GM12878 (cell line): ENCODE data around the gene FRMPD2. TPM values are rescaled to one million over a fixed set of nuclear protein-coding genes. Genes with fewer than 3 reads are reported as not detected.
"Not testable (repeated sequence)": the region's sequence is repeated elsewhere in the genome, so short reads cannot be mapped to it uniquely, and the experiment has no call there.

Experiments used
- ATAC-seq: fragments of 200-7000 bp; cut with Tn5 transposase; 3 replicates; pipeline ENCODE4 v1.9.1; 2020; ENCODE audit warnings: mild to moderate bottlenecking, moderate library complexity
- BruUV-seq: library from RNA; stranded (reverse); fragments of 400-500 nt; replicated peaks from 2 replicates; lab custom pipeline; 2021; lab: Mats Ljungman, UMichigan
- CTCF ChIA-PET: fragments of 300-600 bp; sonication (Branson Sonifier 250); formaldehyde crosslinking; extraction: SDS; loops from one replicate; lab custom pipeline; 2021; ENCODE audit warnings: inconsistent platforms; lab: Yijun Ruan, JAX
- POLR2A ChIA-PET: fragments of 350-600 bp; formaldehyde crosslinking; extraction: SDS; loops from one replicate; lab custom pipeline; 2021; ENCODE audit warnings: inconsistent platforms; lab: Charles Lee
- RAD21 ChIA-PET: fragments of 300-600 bp; sonication (Branson Sonifier 250); formaldehyde crosslinking; loops from one replicate; lab custom pipeline; 2023; ENCODE audit warnings: antibody characterized with exemption; ENCODE audit not compliant: unreplicated experiment; lab: Charles Lee
- SMC1A ChIA-PET: fragments of 300-600 bp; sonication (Branson Sonifier 250); formaldehyde crosslinking; loops from one replicate; lab custom pipeline; 2023; ENCODE audit not compliant: unreplicated experiment, uncharacterized antibody; lab: Charles Lee
- DNase-seq: peaks from one replicate; pipeline ENCODE4 v3.0.0-alpha.2; 2011; ENCODE audit warnings: low read depth, low spot score
- FAIRE-seq: peaks from 3 replicates; lab custom pipeline; 2011; peaks lifted over from hg19 to GRCh38; lab: Jason Lieb, UNC
- H2AFZ ChIP-seq: 2 replicates; pipeline ENCODE4 v1.6.0; 2011; ENCODE audit warnings: low read depth, low read length, control low read depth; ENCODE audit not compliant: control insufficient read depth
- H3K27ac ChIP-seq: 2 replicates; pipeline ENCODE4 v1.5.1; 2011; ENCODE audit warnings: control low read depth; ENCODE audit not compliant: control insufficient read depth, insufficient read depth
- H3K27me3 ChIP-seq, 2 experiments: replicated peaks in 1 of 2; 2 replicates each; pipeline versions ENCODE4 v1.6.0 to v1.6.1; 2011; ENCODE audit warnings: low read length in 1 of 2; ENCODE audit not compliant: control insufficient read depth in 2 of 2, insufficient read depth in 2 of 2
- H3K36me3 ChIP-seq, 2 experiments: 2 replicates each; pipeline ENCODE4 v1.5.1; 2011; ENCODE audit warnings: low read length in 1 of 2; ENCODE audit not compliant: control insufficient read depth in 2 of 2, insufficient read depth in 2 of 2
- H3K4me1 ChIP-seq: 2 replicates; pipeline ENCODE4 v1.6.1; 2011; ENCODE audit warnings: mild to moderate bottlenecking, low read length, moderate library complexity, mixed read lengths; ENCODE audit not compliant: control insufficient read depth, insufficient read depth
- H3K4me2 ChIP-seq: 2 replicates; pipeline ENCODE4 v1.6.0; 2011; ENCODE audit warnings: control low read depth; ENCODE audit not compliant: control insufficient read depth, insufficient read depth
- H3K4me3 ChIP-seq: fragments of 200-600 bp; sonication (generic); 2 replicates; pipeline ENCODE4 v1.5.1; 2016
- H3K79me2 ChIP-seq: 2 replicates; pipeline ENCODE4 v1.6.0; 2011; ENCODE audit warnings: low read length; ENCODE audit not compliant: control insufficient read depth, insufficient read depth
- H3K9ac ChIP-seq: 2 replicates; pipeline ENCODE4 v1.8.0; 2011; ENCODE audit warnings: low read length, control low read depth, mixed read lengths; ENCODE audit not compliant: control insufficient read depth, insufficient read depth
- H3K9me3 ChIP-seq: replicated peaks from 3 replicates; pipeline ENCODE4 v1.5.1; 2011; ENCODE audit warnings: mild to moderate bottlenecking, low read length; ENCODE audit not compliant: control insufficient read depth, insufficient read depth
- H4K20me1 ChIP-seq: 2 replicates; pipeline ENCODE4 v1.6.0; 2011; ENCODE audit not compliant: control insufficient read depth, insufficient read depth
- BCL3 ChIP-seq: IDR thresholded peaks from 2 replicates; pipeline ENCODE4 v1.6.1; 2011; ENCODE audit warnings: borderline replicate concordance, low read depth, mild to moderate bottlenecking, moderate library complexity, low read length; ENCODE audit not compliant: insufficient read depth, poor library complexity, severe bottlenecking
- FOXK2 ChIP-seq: fragments of 450-650 bp; IDR thresholded peaks from 2 replicates; pipeline ENCODE4 v1.6.1; 2017; ENCODE audit warnings: mild to moderate bottlenecking, moderate library complexity
- NFYB ChIP-seq: IDR thresholded peaks from 2 replicates; pipeline ENCODE4 v1.6.1; 2011; ENCODE audit warnings: low read depth, mild to moderate bottlenecking, low read length, improper control_type of control experiment, moderate library complexity; ENCODE audit not compliant: insufficient read depth
- POLR2A ChIP-seq: IDR thresholded peaks from 2 replicates; pipeline ENCODE4 v1.6.1; 2011; ENCODE audit warnings: low read depth, mild to moderate bottlenecking, low read length
- SP1 ChIP-seq: IDR thresholded peaks from one replicate; pipeline ENCODE4 v1.6.1; 2011; ENCODE audit warnings: low read depth, low read length
- SREBF1 ChIP-seq: IDR thresholded peaks from 2 replicates; pipeline ENCODE4 v1.6.1; 2012; ENCODE audit warnings: mild to moderate bottlenecking, low read length
- USF1 ChIP-seq: IDR thresholded peaks from 2 replicates; pipeline ENCODE4 v1.6.1; 2011; ENCODE audit warnings: borderline replicate concordance, low read depth, mild to moderate bottlenecking, moderate library complexity, mixed read lengths, low read length; ENCODE audit not compliant: insufficient read depth; ENCODE audit errors: extremely low read length
- YBX1 ChIP-seq: fragments of 450-650 bp; IDR thresholded peaks from 2 replicates; pipeline ENCODE4 v1.6.1; 2016; ENCODE audit warnings: antibody characterized with exemption
- ZBTB40 ChIP-seq: fragments of 450-650 bp; IDR thresholded peaks from 2 replicates; pipeline ENCODE4 v1.6.1; 2016; ENCODE audit warnings: mild to moderate bottlenecking, moderate library complexity, borderline replicate concordance
- ZNF207 ChIP-seq: fragments of 450-650 bp; IDR thresholded peaks from 2 replicates; pipeline ENCODE4 v1.6.1; 2014; ENCODE audit warnings: antibody characterized with exemption, mild to moderate bottlenecking, borderline replicate concordance
- WGBS: methylation state at CpG from one replicate; pipeline ENCODE4 v1.1.6; 2016; ENCODE audit warnings: low lambda C conversion rate; ENCODE audit not compliant: insufficient replicate concordance, insufficient coverage; ENCODE audit errors: missing lambda C conversion rate; 5-methylcytosine and 5-hydroxymethylcytosine counted together
- in situ Hi-C: fragments of 300-500 bp; cut with MboI; formaldehyde crosslinking; loops from 9 replicates; pipeline ENCODE4 v1.14.3; 2018; ENCODE audit warnings: mixed read lengths
- intact Hi-C: fragments of 100-400 bp; cut with micrococcal nuclease; formaldehyde crosslinking; loops from one replicate; pipeline ENCODE4 v1.14.2; 2022; ENCODE audit not compliant: unreplicated experiment
- polyA plus RNA-seq, 11 experiments: library from polyadenylated mRNA; depleted of rRNA in 4 of 11; unstranded in 6 of 11; stranded (reverse) in 5 of 11; fragments of >200 nt; fragmentation: Nextera tagmentation in 4 of 11; fragmentation: Illumina TruSeq in 1 of 11; extraction: Ambion mirVana in 4 of 11; extraction: Trizol in 1 of 11; gene quantifications; 1 replicate in 1 of 11; 2 replicates in 10 of 11; pipeline versions ENCODE4 v1.2.1 to v1.2.3, GENCODE V29; 2011 to 2016; ENCODE audit warnings: inconsistent platforms in 2 of 11, missing spikeins in 2 of 11, low read depth in 1 of 11
- total RNA-seq, 4 experiments: library from RNA; depleted of rRNA in 3 of 4; stranded (reverse); fragments of >200 nt in 3 of 4; fragmentation: Illumina TruSeq in 1 of 4; extraction: Trizol in 1 of 4; gene quantifications; 2 replicates each; pipeline versions ENCODE4 v1.2.1 to v1.2.3, GENCODE V29; 2013 to 2021

The FRMPD2 gene
- total and polyA plus RNA-seq, 10 of the 15 experiments (the other 5 are each of a cell fraction or from before 2014, with no cell fraction given), result 0.38 to 5.7 (median 1.4) TPM

- ChIA-PET RAD21 (interaction anchor here (1.0 kb wide), 1 partner anchor 69 kb away, joined by 3 read pairs; no protein-coding TSS in a partner anchor), CTCF (interaction anchor here (0.9 kb wide), 1 partner anchor 70 kb away, joined by 3 read pairs; no protein-coding TSS in a partner anchor)
- POLR2A ChIA-PET, BruUV-seq, H3K4me3 ChIP-seq, SMC1A ChIA-PET, H3K4me1 ChIP-seq, H4K20me1 ChIP-seq, H3K9ac ChIP-seq, H3K36me3 ChIP-seq, intact Hi-C loops, ATAC-seq, H2AFZ ChIP-seq, H3K79me2 ChIP-seq, H3K27me3 ChIP-seq, H3K9me3 ChIP-seq, in situ Hi-C loops, H3K27ac ChIP-seq, DNase-seq, H3K4me2 ChIP-seq, FAIRE-seq: not testable (repeated sequence)
- 76% methylated on average over 3 of the region's 3 CpGs for WGBS
Measured at GRCh38 chr10:48221031-48221430, 53.5 kb downstream of the FRMPD2 start.

- FAIRE-seq (no peak), DNase-seq (no peak), ATAC-seq (no peak)
- BruUV-seq, result no TSS peak
- in situ Hi-C loops, result loop anchor here (10.0 kb wide), 1 partner anchor 296 kb away; no protein-coding TSS in a partner anchor
- no peak overlapping the region for H3K4me2 ChIP-seq
- no peaks in the 10 kb centered on the region for H3K4me1 ChIP-seq
- intact Hi-C loops, result no loop called here
- no peaks in the 10 kb centered on the region for H3K36me3 ChIP-seq
- H3K27ac ChIP-seq, result no peak overlapping the region
- no peak overlapping the region for H3K4me3 ChIP-seq
- ChIA-PET POLR2A (interaction anchor here (0.6 to 1.3 kb wide), 2 partner anchors 20 to 68 kb away, joined by 3 to 5 read pairs; no protein-coding TSS in a partner anchor), SMC1A (interaction anchor here (1.1 kb wide), 1 partner anchor 71 kb away, joined by 3 read pairs; no protein-coding TSS in a partner anchor), RAD21 (interaction anchor here (1.2 kb wide), 1 partner anchor 69 kb away, joined by 4 read pairs; no protein-coding TSS in a partner anchor), CTCF (interaction anchor here (0.9 kb wide), 1 partner anchor 10 kb away, joined by 4 read pairs; no protein-coding TSS in a partner anchor)
- H3K27me3 ChIP-seq, result no peaks in the 10 kb centered on the region
- 82% methylated on average over 1 of the region's 1 CpG for WGBS
- peaks cover 3% of the 10 kb centered on the region; the same call in 1 of the 3 replicates for H3K9me3 ChIP-seq
- no peak overlapping the region for H3K9ac ChIP-seq
- H4K20me1 ChIP-seq, result no peaks in the 10 kb centered on the region
- H2AFZ ChIP-seq, result no peak overlapping the region
- no peaks in the 10 kb centered on the region for H3K79me2 ChIP-seq
- TF ChIP-seq SP1 (no peak), NFYB (no peak), BCL3 (no peak), FOXK2 (no peak), ZNF207 (no peak), USF1 (no peak), ZBTB40 (no peak), YBX1 (no peak), POLR2A (no peak), SREBF1 (no peak)
Measured at GRCh38 chr10:48219194-48219593, 55.3 kb downstream of the FRMPD2 start.
